ENCODE measurements around the gene GABBR2.

GRCh38 chr9:98383758-98384157 is 325.0 kb downstream of the GABBR2 start:
- no peak for TF ChIP-seq CTCF (IDR thresholded peaks at IDR 0.05)
- TF ChIP-seq EZH2 (IDR thresholded peaks at IDR 0.05; ENCODE audit: borderline replicate concordance, insufficient read depth, low read depth, low read length, poor library complexity, severe bottlenecking), result no peak

All from B cell (primary cell).